Measurements from ENCODE around the gene WIPF1.

GRCh38 chr2:174560737-174561136 is 36.9 kb downstream of the WIPF1 start:
- TF ChIP-seq POLR2A (IDR thresholded peaks at IDR 0.05; ENCODE audit: low read depth): no peak
- no peak for TF ChIP-seq CTCF (IDR thresholded peaks at IDR 0.05)
- TF ChIP-seq POLR2AphosphoS5 (IDR thresholded peaks at IDR 0.05): no peak
- TF ChIP-seq EP300 (IDR thresholded peaks at IDR 0.05): no peak

All from esophagus muscularis mucosa (tissue), 4 donors.